H1 (cell line): ENCODE results near the gene PUDP. TPM values are rescaled to one million over a fixed set of nuclear protein-coding genes. Genes with fewer than 3 reads are reported as not detected.
A peak's percentile ranks its signal among the peaks of the same experiment; 100 is the strongest.

Experiments
- CTCF ChIA-PET: fragments of 300-600 bp; sonication (Branson Sonifier 250); formaldehyde crosslinking; loops from one replicate; lab custom pipeline; 2021; ENCODE audit not compliant: partially characterized antibody; lab: Charles Lee
- POLR2A ChIA-PET: fragments of 300-600 bp; sonication (Branson Sonifier 250); formaldehyde crosslinking; loops from one replicate; lab custom pipeline; 2021; ENCODE audit warnings: inconsistent platforms; ENCODE audit not compliant: partially characterized antibody; lab: Charles Lee
- DNase-seq, 2 experiments: peaks; one replicate each; pipeline versions ENCODE4 v3.0.0 to v3.0.0-alpha.2; 2010 to 2022; ENCODE audit warnings: low spot score in 2 of 2, low read depth in 1 of 2, mixed read lengths in 1 of 2
- FAIRE-seq: peaks from 2 replicates; lab custom pipeline; 2011; peaks lifted over from hg19 to GRCh38; lab: Jason Lieb, UNC
- H2AFZ ChIP-seq: 2 replicates; pipeline ENCODE4 v1.8.1; 2012; ENCODE audit warnings: low read length, inconsistent platforms
- H2AK5ac ChIP-seq: 2 replicates; pipeline ENCODE4 v1.6.1; 2013; ENCODE audit warnings: low read depth, low read length
- H2BK120ac ChIP-seq: replicated peaks from 2 replicates; pipeline ENCODE3; 2013; ENCODE audit warnings: low read depth, low read length, inconsistent platforms
- H2BK12ac ChIP-seq: 2 replicates; pipeline ENCODE4 v1.6.1; 2013; ENCODE audit warnings: low read depth, low read length
- H2BK15ac ChIP-seq: 2 replicates; pipeline ENCODE4 v1.6.1; 2013; ENCODE audit warnings: low read length
- H2BK20ac ChIP-seq: 2 replicates; pipeline ENCODE4 v1.6.1; 2013; ENCODE audit warnings: low read length
- H2BK5ac ChIP-seq: 2 replicates; pipeline ENCODE4 v1.6.1; 2013; ENCODE audit warnings: low read depth, low read length
- H3K14ac ChIP-seq: 2 replicates; pipeline ENCODE4 v1.6.1; 2013; ENCODE audit warnings: inconsistent platforms; ENCODE audit not compliant: insufficient read length
- H3K18ac ChIP-seq: 2 replicates; pipeline ENCODE4 v1.6.1; 2013; ENCODE audit warnings: low read length; ENCODE audit errors: extremely low read depth
- H3K23ac ChIP-seq: 2 replicates; pipeline ENCODE4 v1.6.1; 2013; ENCODE audit warnings: inconsistent platforms; ENCODE audit not compliant: insufficient read length
- H3K23me2 ChIP-seq: 2 replicates; pipeline ENCODE4 v1.6.1; 2013; ENCODE audit warnings: low read depth, low read length
- H3K27ac ChIP-seq: 2 replicates; pipeline ENCODE4 v1.6.1; 2011; ENCODE audit warnings: low read depth, low read length, inconsistent platforms
- H3K27me3 ChIP-seq, 4 experiments: replicated peaks in 1 of 4; 1 replicate in 1 of 4; 2 replicates in 3 of 4; pipeline versions ENCODE4 v1.6.1 to v1.8.1; 2011 to 2013; ENCODE audit warnings: low read length in 3 of 4, mild to moderate bottlenecking in 3 of 4, inconsistent platforms in 2 of 4, mixed read lengths in 2 of 4, moderate library complexity in 1 of 4; ENCODE audit not compliant: control insufficient read depth in 3 of 4, insufficient read depth in 3 of 4; ENCODE audit errors: extremely low read depth in 1 of 4
- H3K36me3 ChIP-seq, 4 experiments: 2 replicates each; pipeline versions ENCODE4 v1.6.1 to v1.8.1; 2011 to 2013; ENCODE audit warnings: mild to moderate bottlenecking in 4 of 4, low read length in 3 of 4, moderate library complexity in 2 of 4, control low read depth in 1 of 4, inconsistent platforms in 1 of 4; ENCODE audit not compliant: insufficient read depth in 4 of 4, control insufficient read depth in 2 of 4
- H3K4ac ChIP-seq: replicated peaks from 2 replicates; pipeline ENCODE3; 2013; ENCODE audit warnings: low read length, low read depth, mixed read lengths, inconsistent platforms; ENCODE audit not compliant: insufficient read length
- H3K4me1 ChIP-seq, 4 experiments: replicated peaks in 1 of 4; 1 replicate in 1 of 4; 2 replicates in 3 of 4; pipeline versions ENCODE4 v1.6.1 to v1.8.1; 2011 to 2013; ENCODE audit warnings: low read length in 3 of 4, inconsistent platforms in 2 of 4, mixed read lengths in 1 of 4; ENCODE audit not compliant: insufficient read depth in 4 of 4, control insufficient read depth in 3 of 4
- H3K4me2 ChIP-seq, 2 experiments: 2 replicates each; pipeline versions ENCODE4 v1.6.1 to v1.8.1; 2011 to 2013; ENCODE audit warnings: low read depth in 2 of 2, low read length in 2 of 2, control low read depth in 1 of 2, inconsistent platforms in 1 of 2, mild to moderate bottlenecking in 1 of 2; ENCODE audit not compliant: insufficient read depth in 1 of 2
- H3K4me3 ChIP-seq, 4 experiments: fragments of 200-600, 300-600 bp in 1 of 4; sonication (generic), shearing (Covaris generic), sonication (Bioruptor Twin) in 1 of 4; 2 replicates each; pipeline versions ENCODE4 v1.5.1 to v1.8.1; 2011 to 2016; ENCODE audit warnings: low read length in 4 of 4, low read depth in 3 of 4, control low read depth in 2 of 4, inconsistent platforms in 2 of 4, mild to moderate bottlenecking in 2 of 4, mixed read lengths in 1 of 4, moderate library complexity in 1 of 4; ENCODE audit not compliant: insufficient read depth in 2 of 4; ENCODE audit errors: extremely low read depth in 1 of 4
- H3K56ac ChIP-seq: replicated peaks from 2 replicates; pipeline ENCODE3; 2013; ENCODE audit warnings: low read depth, mild to moderate bottlenecking, mixed read lengths, low read length, inconsistent platforms; ENCODE audit not compliant: insufficient read length
- H3K79me1 ChIP-seq: 2 replicates; pipeline ENCODE4 v1.6.1; 2013; ENCODE audit warnings: low read depth, low read length, control low read depth
- H3K79me2 ChIP-seq, 2 experiments: 2 replicates each; pipeline versions ENCODE4 v1.6.1 to v1.8.1; 2012 to 2013; ENCODE audit warnings: low read length in 2 of 2, mild to moderate bottlenecking in 2 of 2, inconsistent platforms in 1 of 2; ENCODE audit not compliant: insufficient read depth in 2 of 2, control insufficient read depth in 1 of 2
- H3K9ac ChIP-seq, 4 experiments: replicated peaks in 1 of 4; 1 replicate in 1 of 4; 2 replicates in 3 of 4; pipeline versions ENCODE4 v1.6.1 to v1.8.1; 2011 to 2013; ENCODE audit warnings: low read depth in 3 of 4, low read length in 3 of 4, control low read depth in 2 of 4, mild to moderate bottlenecking in 2 of 4, moderate library complexity in 2 of 4, inconsistent platforms in 1 of 4; ENCODE audit errors: extremely low read depth in 1 of 4
- H3K9me3 ChIP-seq, 2 experiments: 2 replicates each; pipeline versions ENCODE4 v1.6.1 to v1.8.1; 2012 to 2013; ENCODE audit warnings: mild to moderate bottlenecking in 2 of 2, moderate library complexity in 2 of 2, control low read depth in 1 of 2, inconsistent platforms in 1 of 2, low read depth in 1 of 2, low read length in 1 of 2, mixed read lengths in 1 of 2; ENCODE audit not compliant: insufficient read depth in 2 of 2
- H4K20me1 ChIP-seq, 2 experiments: replicated peaks in 1 of 2; 2 replicates each; pipeline versions ENCODE3 to v1.8.1; 2011 to 2013; ENCODE audit warnings: inconsistent platforms in 2 of 2, low read length in 2 of 2, mild to moderate bottlenecking in 1 of 2; ENCODE audit not compliant: insufficient read depth in 2 of 2, control insufficient read depth in 1 of 2
- H4K5ac ChIP-seq: 2 replicates; pipeline ENCODE4 v1.6.1; 2013; ENCODE audit warnings: low read length, low read depth, mixed read lengths, inconsistent platforms; ENCODE audit not compliant: insufficient read length
- H4K8ac ChIP-seq: 2 replicates; pipeline ENCODE4 v1.8.0; 2013; ENCODE audit warnings: mild to moderate bottlenecking, moderate library complexity, low read length, inconsistent platforms; ENCODE audit not compliant: insufficient read depth; ENCODE audit errors: extremely low read depth
- H4K91ac ChIP-seq: replicated peaks from 2 replicates; pipeline ENCODE3; 2013; ENCODE audit warnings: low read length, mixed read lengths, inconsistent platforms; ENCODE audit not compliant: insufficient read length
- ATF2 ChIP-seq: IDR thresholded peaks from 2 replicates; pipeline ENCODE4 v1.6.1; 2012; ENCODE audit warnings: low read length, inconsistent platforms
- ATF3 ChIP-seq: IDR thresholded peaks from 2 replicates; pipeline ENCODE4 v1.6.1; 2011; ENCODE audit warnings: low read depth, mild to moderate bottlenecking, low read length; ENCODE audit not compliant: insufficient read depth
- CREB1 ChIP-seq: IDR thresholded peaks from 2 replicates; pipeline ENCODE4 v1.6.1; 2012; ENCODE audit warnings: inconsistent platforms
- KDM4A ChIP-seq: IDR thresholded peaks from one replicate; pipeline ENCODE4 v1.7.1; 2012; ENCODE audit warnings: low read depth, mild to moderate bottlenecking, moderate library complexity, low read length, inconsistent platforms; ENCODE audit not compliant: severe bottlenecking
- NRF1 ChIP-seq: IDR thresholded peaks from 2 replicates; pipeline ENCODE4 v1.6.1; 2011; ENCODE audit warnings: mild to moderate bottlenecking, low read depth, low read length, improper control_type of control experiment
- TAF1 ChIP-seq: IDR thresholded peaks from 2 replicates; pipeline ENCODE4 v1.6.1; 2011; ENCODE audit warnings: mild to moderate bottlenecking, low read depth, low read length
- USF2 ChIP-seq: IDR thresholded peaks from 2 replicates; pipeline ENCODE4 v1.6.1; 2011; ENCODE audit warnings: low read length, improper control_type of control experiment
- WGBS, 2 experiments: shearing (Covaris generic) in 1 of 2; methylation state at CpG; one replicate each; pipeline versions ENCODE4 v1.1.6 to v1.1.7; 2013 to 2015; ENCODE audit warnings: low lambda C conversion rate in 2 of 2, mixed read lengths in 2 of 2, inconsistent platforms in 1 of 2, low coverage in 1 of 2, missing lambda C conversion rate in 1 of 2; ENCODE audit not compliant: insufficient replicate concordance in 2 of 2, insufficient coverage in 1 of 2, insufficient read length in 1 of 2; ENCODE audit errors: extremely low coverage in 1 of 2, missing lambda C conversion rate in 1 of 2; 5-methylcytosine and 5-hydroxymethylcytosine counted together
- polyA plus RNA-seq, 7 experiments: library from polyadenylated mRNA; depleted of rRNA in 3 of 7; stranded (reverse) in 5 of 7; unstranded in 2 of 7; fragments of >200 nt in 5 of 7; fragments of 200-250 nt in 2 of 7; gene quantifications; 1 replicate in 5 of 7; 2 replicates in 1 of 7; 4 replicates in 1 of 7; pipeline versions ENCODE4 v1.2.1 to v1.2.3, GENCODE V29; 2011 to 2013; ENCODE audit warnings: missing spikeins in 2 of 7, mixed read lengths in 2 of 7
- total RNA-seq: library from RNA; stranded (reverse); fragmentation: NEBNext Ultra II Directional; extraction: Animal tissue kit (Norgen Biotek cat#: 25700); gene quantifications from 2 replicates; pipeline ENCODE4 v1.2.1, GENCODE V29; 2021

Gene PUDP
- total and polyA plus RNA-seq, 2 of the 8 experiments (the other 6 are each of a cell fraction or from before 2014, with no cell fraction given), result 27.2 to 30.2 TPM

- no peak within 1 kb of the TSS for H2BK120ac ChIP-seq
- no peak within 1 kb of the TSS; the same call in 1 of the 2 replicates for H4K8ac ChIP-seq
- peaks cover 0 to 3% of the 10 kb centered on the region in 2 experiments; a peak in 1 of 4 replicates for H3K79me2 ChIP-seq
- peaks cover 6% of the 10 kb centered on the region; the same call in 1 of the 2 replicates for H3K23me2 ChIP-seq
- no peak within 1 kb of the TSS; the same call in 1 of the 2 replicates for H3K27ac ChIP-seq
- no peak within 1 kb of the TSS for H2BK15ac ChIP-seq
- peak; percentile 50 for FAIRE-seq
- no peaks in the 10 kb centered on the region for H3K36me3 ChIP-seq
- H3K4me2 ChIP-seq, result peak within 1 kb of the TSS; percentile 79 to 87
- ChIA-PET CTCF (interaction anchor here (0.8 to 1.7 kb wide), 3 partner anchors 14 to 320 kb away, joined by 3 to 5 read pairs (median 4); no protein-coding TSS in a partner anchor), POLR2A (interaction anchor here (0.7 kb wide), 1 partner anchor 20 kb away, joined by 3 read pairs; no protein-coding TSS in a partner anchor)
- H3K4me1 ChIP-seq, result peaks cover 0 to 4% (median 0%) of the 10 kb centered on the region in 4 experiments; a peak in 2 of 7 replicates
- H3K27me3 ChIP-seq, result no peaks in the 10 kb centered on the region
- H4K20me1 ChIP-seq, result no peaks in the 10 kb centered on the region
- H2AFZ ChIP-seq, result peak within 1 kb of the TSS; percentile 94
- no peak within 1 kb of the TSS for H2BK5ac ChIP-seq
- no peak within 1 kb of the TSS for H2AK5ac ChIP-seq
- WGBS, 2 experiments, result 8% methylated on average over 5 of the region's 61 CpGs; no CpG with 5 or more reads in 1 of the 2 experiments
- H2BK20ac ChIP-seq, result no peak within 1 kb of the TSS
- peak within 1 kb of the TSS; percentile 87 for H4K5ac ChIP-seq
- H3K23ac ChIP-seq, result no peak within 1 kb of the TSS
- H3K4ac ChIP-seq, result peak within 1 kb of the TSS; percentile 69
- H4K91ac ChIP-seq, result no peak within 1 kb of the TSS
- no peak within 1 kb of the TSS for H3K56ac ChIP-seq
- no peak within 1 kb of the TSS; the same call in 1 of the 2 replicates for H3K18ac ChIP-seq
- no peaks in the 10 kb centered on the region for H3K9me3 ChIP-seq
- peak within 1 kb of the TSS; percentile 69 to 86 (median 76) for H3K4me3 ChIP-seq
- peak; percentile 33; the same call in 1 of the 2 replicates for TF ChIP-seq NRF1
- TF ChIP-seq CREB1, result peak; percentile 33; the same call in 1 of the 2 replicates
- peak; percentile 1 for TF ChIP-seq KDM4A
- TF ChIP-seq ATF2, result no peak
- TF ChIP-seq ATF3, result no peak
- TF ChIP-seq USF2, result no peak
- TF ChIP-seq TAF1, result 0 out of 2 replicates have a peak, but pooled peaks have one; percentile 4
- no peaks in the 10 kb centered on the region for H3K79me1 ChIP-seq
- no peak within 1 kb of the TSS for H2BK12ac ChIP-seq
- H3K9ac ChIP-seq, result peak within 1 kb of the TSS; percentile 40 to 77 (median 58); a peak in 6 of 7 replicates
- peak in 1 of 2 experiments; percentile 49 for DNase-seq
- no peak within 1 kb of the TSS for H3K14ac ChIP-seq
These were observed 458 bp downstream of the PUDP start, which contains the start of gene STS for GRCh38 chrX:7147413-7147977. Gene STS, plus strand, starts transcription at chrX:7147712. Its CDS starts 105,488 bp downstream, at chrX:7253200.
